Embryonic facial prominence (tissue), 1 donor: ENCODE data around the gene UAP1.

Experiments used
- DNase-seq: peaks from one replicate; pipeline ENCODE4 v3.0.0-alpha.2; 2016; ENCODE audit errors: extremely low spot score

UAP1 gene

DNA sequence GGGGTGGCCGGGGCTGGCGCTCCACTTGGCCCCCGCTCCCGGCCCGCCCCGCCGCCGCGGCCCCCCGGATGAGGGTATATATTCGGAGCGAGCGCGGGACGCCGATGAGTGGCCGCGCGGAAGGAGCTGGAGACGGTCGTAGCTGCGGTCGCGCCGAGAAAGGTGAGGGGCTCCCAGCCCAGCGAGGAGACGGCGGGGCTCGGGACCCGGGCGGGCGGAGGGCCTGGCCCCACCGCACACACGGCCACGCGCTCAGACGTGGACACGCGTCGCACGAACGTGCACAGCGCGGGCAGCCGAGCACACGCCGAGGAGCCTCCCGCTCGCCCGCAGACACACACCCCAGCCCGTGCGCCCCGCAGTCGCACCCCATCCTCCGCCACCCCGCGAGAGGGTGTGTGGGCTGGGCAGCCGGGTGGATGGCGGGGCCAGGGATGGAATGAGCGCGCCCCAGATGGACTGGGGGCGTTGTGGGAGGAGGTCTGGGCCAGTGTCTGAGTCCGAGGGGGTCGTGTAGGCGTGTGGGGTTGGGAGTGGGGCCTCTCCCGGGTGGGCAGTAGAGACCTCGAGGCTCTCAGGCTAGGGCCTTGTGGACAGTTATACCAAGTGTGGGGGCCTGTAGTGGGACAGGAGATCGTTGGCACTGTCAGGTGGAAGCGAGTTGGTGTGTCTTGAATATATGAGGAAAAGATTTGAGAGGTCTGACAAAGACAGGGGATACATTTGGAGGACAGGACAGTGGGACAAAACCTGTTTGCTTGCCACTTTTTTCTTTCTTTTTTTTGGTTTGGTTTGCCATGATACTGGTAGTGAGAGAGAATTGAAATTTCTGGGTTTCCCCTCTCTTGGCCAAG lies at the start of gene UAP1:
Gene UAP1, plus strand, starts transcription at position 107 of the 854 bp plus-strand sequence. CDS start 4,347 bp downstream, outside the sequence.
- no peak for DNase-seq

DNA sequence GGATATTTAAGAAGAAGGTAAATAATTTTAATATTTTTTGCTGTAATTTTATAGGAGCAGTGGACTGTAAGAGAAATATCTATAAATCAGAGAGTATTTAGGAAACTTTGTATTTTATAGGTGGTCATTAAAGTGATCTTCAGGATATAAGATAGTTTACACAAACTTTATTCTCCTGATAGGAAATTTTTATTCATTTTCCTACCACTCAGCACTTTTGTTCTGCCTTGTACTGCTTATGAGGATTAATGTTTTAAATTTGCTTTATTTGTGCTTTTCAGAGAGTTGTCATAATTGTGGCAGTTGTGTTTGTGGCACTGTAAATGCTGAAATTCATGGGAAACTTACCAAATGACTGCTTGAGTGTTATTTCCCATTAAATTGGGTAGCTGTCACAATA lies 34.2 kb upstream of the UAP1 start:
- no peak for DNase-seq

- DNase-seq, result no peak
These were observed 31.1 kb upstream of the UAP1 start for GRCh38 chr1:162530307-162530987.

GRCh38 chr1:162530988-162531319 lies 30.6 kb upstream of the UAP1 start:
- no peak for DNase-seq

DNA sequence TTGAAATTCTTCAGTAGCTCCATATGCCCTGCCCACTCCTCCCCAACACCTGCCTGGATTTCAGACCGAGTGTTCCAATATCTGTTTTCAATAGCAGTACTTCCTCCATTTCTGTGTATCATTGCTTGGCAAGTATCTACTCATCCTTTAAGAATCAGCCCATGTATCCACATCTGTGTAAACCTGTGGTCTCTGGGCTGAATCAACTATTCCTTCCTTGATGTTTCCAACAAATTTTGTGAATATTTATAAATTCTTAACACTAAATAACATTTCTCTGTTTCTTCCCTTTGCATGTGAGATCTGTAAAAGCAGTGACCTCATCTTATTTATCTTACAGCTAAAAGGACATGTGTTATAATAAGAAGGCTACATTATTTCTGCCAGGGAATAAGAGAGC lies 26.0 kb upstream of the UAP1 start:
- no peak for DNase-seq

DNA sequence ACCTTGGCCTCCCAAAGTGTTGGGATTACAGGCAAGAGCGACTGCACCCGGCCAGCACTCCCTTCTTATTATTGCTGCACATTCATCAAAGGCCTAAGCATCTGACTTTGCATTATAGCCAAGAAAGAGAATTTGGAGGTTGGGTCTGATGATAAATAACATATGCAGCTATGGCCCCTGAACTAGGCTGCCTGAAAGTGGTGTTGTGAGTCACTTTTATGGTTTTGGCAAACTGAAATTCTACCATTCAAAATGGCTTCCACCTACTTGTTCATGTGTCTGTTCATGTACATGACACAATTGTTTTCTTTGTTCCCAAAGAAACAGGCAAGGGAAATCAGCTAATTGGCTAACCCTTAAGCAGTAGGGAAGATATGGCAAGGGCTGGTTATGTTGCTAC lies 25.0 kb upstream of the UAP1 start:
- DNase-seq, result no peak

- DNase-seq, result no peak
These were observed 24.3 kb upstream of the UAP1 start for GRCh38 chr1:162537216-162537615.

- DNase-seq, result no peak
These were observed 22.6 kb upstream of the UAP1 start for GRCh38 chr1:162538815-162539431.

DNA sequence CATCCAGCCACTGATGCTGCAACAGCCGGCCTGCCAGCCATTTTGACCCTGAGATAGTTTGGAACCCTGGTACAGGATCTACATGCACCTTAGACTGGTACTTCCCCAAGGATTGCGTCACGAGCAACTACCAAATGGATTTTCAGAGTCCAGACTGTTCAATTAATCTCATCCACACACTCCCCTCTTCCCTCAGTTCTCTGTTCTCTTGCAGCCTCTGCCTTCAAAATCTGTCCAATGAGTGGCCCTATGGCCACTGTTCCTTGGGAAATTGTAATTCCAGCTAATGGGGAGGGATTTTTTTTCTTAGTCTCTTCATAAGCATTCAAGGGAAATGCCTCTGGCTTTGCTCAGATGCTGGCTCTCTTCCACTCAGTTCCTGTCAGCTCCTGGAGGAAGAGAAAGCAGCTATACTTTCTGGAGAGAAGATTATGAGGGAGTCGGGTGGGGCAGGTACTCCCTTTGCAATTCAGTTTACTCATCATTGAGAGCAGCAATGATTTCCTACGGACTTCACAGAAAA lies 19.8 kb upstream of the UAP1 start:
- no peak for DNase-seq

DNA sequence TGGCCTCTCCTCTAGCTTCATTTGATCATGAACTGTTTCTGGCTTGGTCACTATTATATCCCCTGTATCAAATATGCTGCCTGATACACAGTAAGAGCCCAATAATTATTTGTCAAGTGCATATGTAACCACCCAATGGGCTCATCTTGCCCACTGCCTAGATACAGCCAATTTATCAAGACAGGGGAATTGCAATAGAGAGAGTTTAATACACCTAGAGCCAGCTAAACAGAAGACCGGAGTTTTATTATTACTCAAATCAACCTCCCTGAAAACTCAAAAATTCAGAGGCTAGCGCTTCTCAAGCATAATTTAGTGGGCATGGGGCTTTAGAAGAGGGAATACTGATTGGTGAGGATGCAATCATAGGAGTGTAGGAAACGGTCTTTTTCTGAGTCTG lies 18.3 kb upstream of the UAP1 start:
- no peak for DNase-seq

DNA sequence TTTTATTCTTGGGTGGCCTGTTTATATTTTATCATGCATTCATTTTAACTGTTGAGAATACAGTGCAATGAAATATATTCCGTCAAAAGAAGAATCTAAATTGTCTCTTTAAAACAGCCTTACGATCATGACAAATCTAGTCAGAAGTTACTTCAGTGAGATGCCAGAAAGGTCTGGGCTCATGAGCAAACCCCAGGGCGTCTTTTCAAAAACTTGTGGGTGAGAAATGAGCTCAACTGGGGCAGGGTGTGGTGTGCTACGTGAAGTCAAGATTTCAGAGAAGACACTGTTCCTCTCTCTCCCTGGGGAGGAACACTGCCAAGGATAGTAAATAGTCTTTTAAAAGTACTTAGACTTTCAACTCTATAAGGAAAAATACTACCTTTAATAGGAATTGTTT lies 13.4 kb upstream of the UAP1 start:
- no peak for DNase-seq

GRCh38 chr1:162549001-162549400 lies 12.5 kb upstream of the UAP1 start:
- DNase-seq, result no peak

GRCh38 chr1:162550925-162551324 lies 10.6 kb upstream of the UAP1 start:
- no peak for DNase-seq

DNA sequence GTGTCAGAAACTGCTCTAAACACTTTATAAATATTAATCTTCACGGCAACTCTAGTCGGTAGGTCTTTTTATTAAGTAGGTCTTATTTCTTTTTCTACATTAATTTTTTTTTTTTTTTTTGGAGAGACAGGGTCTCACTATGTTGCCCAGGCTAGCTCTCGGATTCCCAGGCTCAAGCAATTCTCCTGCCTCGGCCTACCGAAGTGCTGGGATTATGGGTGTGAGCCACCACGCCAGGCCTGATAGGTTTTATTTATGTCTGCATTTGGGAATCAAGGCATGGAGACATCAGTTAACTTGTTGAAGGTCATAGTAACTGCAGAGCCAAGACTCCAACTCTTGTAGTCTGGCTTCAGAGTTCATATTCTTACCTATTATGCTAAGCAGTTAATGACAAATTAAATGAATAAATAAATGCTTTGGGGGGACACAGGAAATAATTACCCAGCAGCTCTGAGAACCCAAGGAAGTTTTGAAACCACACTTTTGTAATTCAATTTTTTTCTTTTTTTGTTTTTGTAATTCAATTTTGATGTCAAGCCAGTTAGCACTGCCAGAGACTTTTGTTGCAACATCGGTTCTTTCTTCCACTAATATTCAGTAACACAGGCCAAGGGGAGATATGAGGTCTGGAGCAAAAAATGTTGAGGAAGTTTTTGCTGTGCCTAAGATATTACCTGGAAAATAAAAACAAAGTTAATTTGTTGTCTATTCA lies 9.4 kb upstream of the UAP1 start:
- DNase-seq, result no peak

GRCh38 chr1:162552684-162553252 lies 8.8 kb upstream of the UAP1 start:
- DNase-seq, result no peak

- DNase-seq, result no peak
These were observed 7.3 kb upstream of the UAP1 start for GRCh38 chr1:162554258-162554657.

DNA sequence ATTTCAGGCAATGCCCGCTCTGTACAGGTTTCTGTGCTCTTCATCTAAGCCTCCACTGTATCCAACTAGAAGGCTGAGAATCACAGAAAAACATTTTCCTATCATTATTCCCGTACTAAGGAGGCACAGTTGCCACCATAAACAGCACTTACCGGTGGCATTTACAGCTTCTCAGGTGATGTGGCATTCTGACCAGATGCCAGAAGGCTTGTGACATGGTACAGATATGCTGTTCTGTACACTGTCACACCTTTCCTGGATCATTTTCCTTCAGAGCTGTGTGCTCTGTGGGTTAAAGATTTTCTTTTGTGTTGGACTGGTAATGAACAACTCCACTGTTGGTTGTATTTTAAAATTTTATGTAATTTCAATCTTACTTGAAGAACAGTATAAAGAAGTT lies 4.0 kb upstream of the UAP1 start:
- DNase-seq, result no peak

DNA sequence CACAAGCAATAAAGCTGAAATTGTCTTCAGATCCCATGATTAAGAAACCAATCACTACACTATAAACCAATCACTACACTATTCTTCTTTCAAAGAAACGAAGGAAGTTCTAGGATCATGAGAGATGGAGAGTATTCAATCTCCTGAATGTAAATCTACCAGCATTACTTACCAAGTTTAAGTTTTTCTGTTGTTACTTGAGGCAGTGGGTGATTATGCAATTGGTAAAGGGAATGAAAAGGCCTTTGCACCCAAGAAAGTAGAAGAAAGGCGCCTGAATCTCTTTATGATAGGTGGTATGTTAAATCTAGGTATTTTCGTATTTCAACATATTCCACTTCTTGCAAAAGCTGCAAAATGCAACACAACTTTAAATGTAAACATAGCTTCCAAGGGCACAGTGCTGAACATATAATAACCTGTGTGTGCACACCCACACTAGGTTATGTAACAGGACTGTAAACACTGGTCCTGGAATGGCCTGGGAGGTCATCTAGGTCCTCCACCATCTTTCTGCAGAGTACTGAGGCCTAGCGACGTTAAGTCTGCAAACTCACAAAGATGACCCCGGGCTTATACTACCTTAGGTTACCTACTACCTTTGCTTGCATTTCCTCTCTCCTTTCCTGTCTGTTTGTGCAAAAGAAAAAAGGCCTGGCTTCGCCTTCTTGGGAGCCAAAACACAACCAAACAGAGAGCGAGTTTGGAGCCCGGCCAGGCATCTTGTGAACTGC lies 1.1 kb upstream of the UAP1 start:
- no peak for DNase-seq

DNA sequence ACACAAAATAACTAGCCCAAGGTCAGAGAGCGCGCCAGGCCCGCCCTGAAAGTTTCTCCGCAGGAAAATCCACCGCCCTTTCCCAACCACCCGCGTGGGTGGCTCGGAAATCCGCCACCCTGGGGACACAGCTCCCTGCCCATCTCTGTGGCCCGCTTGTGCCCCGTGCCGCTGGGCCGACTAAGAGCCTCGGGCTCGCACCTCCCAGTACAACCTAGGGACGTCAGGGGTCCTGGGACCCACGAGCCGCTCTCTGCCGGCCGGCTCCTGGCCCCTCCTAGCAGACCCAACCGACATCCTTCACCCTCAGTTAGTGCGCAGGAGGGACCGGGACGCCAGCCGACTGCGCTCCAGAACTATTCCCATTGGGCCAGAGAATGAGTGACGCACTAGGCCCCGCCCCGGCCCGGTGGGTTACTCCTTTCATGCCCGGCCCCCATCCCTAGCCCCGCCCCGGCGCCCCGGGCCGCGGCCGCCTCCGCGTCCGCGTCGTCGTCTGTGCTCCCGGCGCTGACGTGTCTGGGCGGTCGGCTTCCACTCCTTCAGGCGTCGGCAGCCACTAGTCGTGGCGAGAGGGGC lies 396 bp upstream of the UAP1 start:
- DNase-seq, result peak; percentile 94

DNA sequence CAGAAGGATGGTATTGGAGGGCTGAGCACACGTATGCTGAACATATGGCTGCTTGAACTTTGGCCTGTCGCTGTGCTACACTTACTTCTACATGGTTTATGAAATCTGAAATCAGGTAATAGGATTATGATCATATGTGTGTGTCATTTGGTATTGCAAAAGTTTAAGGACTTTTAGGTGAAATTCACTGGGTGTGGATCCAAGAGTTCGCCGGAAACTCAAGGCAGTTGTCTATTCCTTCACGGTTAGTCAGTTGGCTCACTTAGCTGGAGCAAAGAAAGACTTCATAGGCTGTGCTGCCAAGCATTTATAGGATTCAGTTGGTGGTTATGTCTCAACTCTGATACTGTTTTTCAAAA lies 927 bp downstream of the UAP1 start:
- DNase-seq, result no peak

GRCh38 chr1:162564762-162565218 lies 3.3 kb downstream of the UAP1 start:
- no peak for DNase-seq
